ENCODE results near the gene TF. TPM values are rescaled to one million over a fixed set of nuclear protein-coding genes. Genes with fewer than 3 reads are reported as not detected.

The TF gene
- total and polyA plus RNA-seq, 10 of the 15 experiments (the other 5 are each of a cell fraction or from before 2014, with no cell fraction given), result under 0.01 to 8.9 (median 0.05) TPM; not detected in 1

DNA sequence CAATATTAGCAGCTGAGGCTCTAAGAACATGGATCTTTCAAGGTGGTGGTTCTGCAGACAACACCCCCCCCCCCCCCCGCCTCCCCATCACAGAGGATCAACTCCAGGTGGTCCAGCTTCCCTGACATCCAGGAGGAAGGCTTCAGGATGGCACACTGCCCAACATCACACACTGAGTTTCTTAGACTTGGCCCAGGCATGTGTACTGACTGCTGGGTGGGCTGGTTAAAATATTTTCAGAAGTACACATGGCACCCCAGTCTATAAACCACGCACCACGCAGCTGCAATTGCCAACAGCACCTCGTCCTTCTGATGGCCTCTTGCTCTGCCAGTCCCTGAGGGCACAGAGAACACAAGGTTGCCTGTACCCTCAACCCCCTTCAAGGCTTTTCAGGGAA is 81.5 kb downstream of the TF start (continued):
- TF ChIP-seq, protein P1, sequence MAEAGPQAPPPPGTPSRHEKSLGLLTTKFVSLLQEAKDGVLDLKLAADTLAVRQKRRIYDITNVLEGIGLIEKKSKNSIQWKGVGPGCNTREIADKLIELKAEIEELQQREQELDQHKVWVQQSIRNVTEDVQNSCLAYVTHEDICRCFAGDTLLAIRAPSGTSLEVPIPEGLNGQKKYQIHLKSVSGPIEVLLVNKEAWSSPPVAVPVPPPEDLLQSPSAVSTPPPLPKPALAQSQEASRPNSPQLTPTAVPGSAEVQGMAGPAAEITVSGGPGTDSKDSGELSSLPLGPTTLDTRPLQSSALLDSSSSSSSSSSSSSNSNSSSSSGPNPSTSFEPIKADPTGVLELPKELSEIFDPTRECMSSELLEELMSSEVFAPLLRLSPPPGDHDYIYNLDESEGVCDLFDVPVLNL (IDR thresholded peaks at IDR 0.05; ENCODE audit: low read depth, low read length), result no peak

DNA sequence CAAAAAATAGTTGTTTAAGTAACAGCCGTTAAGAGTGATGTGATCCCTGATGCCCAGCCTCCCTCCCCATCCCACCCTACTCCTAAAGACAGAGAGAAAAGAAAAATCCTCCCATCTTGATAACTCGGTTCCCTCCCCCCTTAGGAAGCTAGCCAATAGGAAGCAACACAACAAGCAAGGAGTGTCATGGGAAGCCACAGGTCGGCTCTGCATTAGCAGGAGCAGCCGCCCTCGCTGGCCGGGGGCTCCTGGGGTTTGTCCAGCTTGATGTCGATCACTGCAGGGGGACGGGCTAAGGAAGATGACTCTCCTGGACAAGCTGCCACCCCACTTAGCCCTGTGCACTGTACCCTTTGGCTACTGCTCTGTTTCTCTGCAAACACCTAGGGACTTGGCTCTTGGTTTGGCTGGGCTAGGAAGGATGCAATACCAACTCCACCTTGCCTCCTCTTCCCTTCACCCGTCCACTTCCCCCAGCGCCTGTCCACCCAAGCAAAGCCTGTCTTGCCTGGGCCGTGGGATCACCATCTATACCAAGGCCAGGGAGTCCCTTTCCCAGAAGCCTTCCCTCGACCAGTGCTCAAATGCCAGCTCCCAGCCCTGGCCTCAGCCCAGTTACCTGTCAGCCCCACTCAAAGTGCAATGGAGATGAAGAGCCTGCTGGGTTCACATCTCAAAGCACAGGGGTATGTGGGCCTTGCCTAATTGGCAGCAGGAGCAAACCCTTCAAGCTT is 82.5 kb downstream of the TF start:
- Histone ChIP-seq H3K4me1 (ENCODE audit: control insufficient read depth, insufficient read depth, low read length) (no peaks in the 10 kb centered on the region), H4K20me1 (ENCODE audit: control insufficient read depth, insufficient read depth) (no peaks in the 10 kb centered on the region), H3K36me3 (ENCODE audit: control insufficient read depth in 2 of 2, insufficient read depth in 2 of 2, low read length in 1 of 2) (no peaks in the 10 kb centered on the region), H3K9me3 (replicated peaks; ENCODE audit: control insufficient read depth, insufficient read depth, low read length) (no peaks in the 10 kb centered on the region), H3K79me2 (ENCODE audit: control insufficient read depth, insufficient read depth, low read length) (no peaks in the 10 kb centered on the region), H3K4me2 (ENCODE audit: control insufficient read depth, insufficient read depth) (no peak overlapping the region), H3K27me3 (replicated peaks in 1 of 2; ENCODE audit: control insufficient read depth in 2 of 2, insufficient read depth in 2 of 2, low read length in 1 of 2) (no peaks in the 10 kb centered on the region), H3K4me3 (no peak overlapping the region), H3K9ac (ENCODE audit: control insufficient read depth, insufficient read depth, low read length) (no peak overlapping the region), H3K27ac (ENCODE audit: control insufficient read depth, insufficient read depth) (no peak overlapping the region), H2AFZ (ENCODE audit: control insufficient read depth, low read depth, low read length) (no peak overlapping the region)
- ChIA-PET SMC1A (ENCODE audit: uncharacterized antibody, unreplicated experiment) (no interaction called here), RAD21 (ENCODE audit: unreplicated experiment) (no interaction called here), POLR2A (no interaction called here), CTCF (no interaction called here)
- DNase-seq (ENCODE audit: low read depth, low spot score), result no peak
- BruUV-seq (replicated peaks), result no TSS peak
- ATAC-seq, result no peak
- no peak for TF ChIP-seq CHD2 (IDR thresholded peaks at IDR 0.05; ENCODE audit: borderline replicate concordance, low read depth, low read length)
- TF ChIP-seq, protein P2, sequence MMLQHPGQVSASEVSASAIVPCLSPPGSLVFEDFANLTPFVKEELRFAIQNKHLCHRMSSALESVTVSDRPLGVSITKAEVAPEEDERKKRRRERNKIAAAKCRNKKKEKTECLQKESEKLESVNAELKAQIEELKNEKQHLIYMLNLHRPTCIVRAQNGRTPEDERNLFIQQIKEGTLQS (IDR thresholded peaks at IDR 0.05; ENCODE audit: borderline replicate concordance, extremely low read depth, low read depth, low read length), result no peak
- no peak for TF ChIP-seq PAX5 (IDR thresholded peaks at IDR 0.05; ENCODE audit: borderline replicate concordance, low read depth, low read length)
- no peak for TF ChIP-seq SRF (IDR thresholded peaks at IDR 0.05; ENCODE audit: low read depth in 2 of 2, low read length in 2 of 2)
- TF ChIP-seq NRF1 (conservative IDR thresholded peaks at IDR 0.05; ENCODE audit: low read depth, low read length), result no peak
- TF ChIP-seq NKRF (conservative IDR thresholded peaks at IDR 0.05), result no peak
- no peak for TF ChIP-seq EP300 (IDR thresholded peaks at IDR 0.05; ENCODE audit: borderline replicate concordance in 1 of 2, control insufficient read depth in 1 of 2, low read depth in 2 of 2, low read length in 2 of 2)
- TF ChIP-seq CBX3 (IDR thresholded peaks at IDR 0.05; ENCODE audit: borderline replicate concordance, low read depth), result no peak
- no peak for TF ChIP-seq ZSCAN29 (IDR thresholded peaks at IDR 0.05)
- no peak for TF ChIP-seq FOXM1 (IDR thresholded peaks at IDR 0.05; ENCODE audit: low read depth, low read length)
- no peak for TF ChIP-seq EED (IDR thresholded peaks at IDR 0.05; ENCODE audit: low read depth)
- TF ChIP-seq, protein P3, sequence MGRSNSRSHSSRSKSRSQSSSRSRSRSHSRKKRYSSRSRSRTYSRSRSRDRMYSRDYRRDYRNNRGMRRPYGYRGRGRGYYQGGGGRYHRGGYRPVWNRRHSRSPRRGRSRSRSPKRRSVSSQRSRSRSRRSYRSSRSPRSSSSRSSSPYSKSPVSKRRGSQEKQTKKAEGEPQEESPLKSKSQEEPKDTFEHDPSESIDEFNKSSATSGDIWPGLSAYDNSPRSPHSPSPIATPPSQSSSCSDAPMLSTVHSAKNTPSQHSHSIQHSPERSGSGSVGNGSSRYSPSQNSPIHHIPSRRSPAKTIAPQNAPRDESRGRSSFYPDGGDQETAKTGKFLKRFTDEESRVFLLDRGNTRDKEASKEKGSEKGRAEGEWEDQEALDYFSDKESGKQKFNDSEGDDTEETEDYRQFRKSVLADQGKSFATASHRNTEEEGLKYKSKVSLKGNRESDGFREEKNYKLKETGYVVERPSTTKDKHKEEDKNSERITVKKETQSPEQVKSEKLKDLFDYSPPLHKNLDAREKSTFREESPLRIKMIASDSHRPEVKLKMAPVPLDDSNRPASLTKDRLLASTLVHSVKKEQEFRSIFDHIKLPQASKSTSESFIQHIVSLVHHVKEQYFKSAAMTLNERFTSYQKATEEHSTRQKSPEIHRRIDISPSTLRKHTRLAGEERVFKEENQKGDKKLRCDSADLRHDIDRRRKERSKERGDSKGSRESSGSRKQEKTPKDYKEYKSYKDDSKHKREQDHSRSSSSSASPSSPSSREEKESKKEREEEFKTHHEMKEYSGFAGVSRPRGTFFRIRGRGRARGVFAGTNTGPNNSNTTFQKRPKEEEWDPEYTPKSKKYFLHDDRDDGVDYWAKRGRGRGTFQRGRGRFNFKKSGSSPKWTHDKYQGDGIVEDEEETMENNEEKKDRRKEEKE (IDR thresholded peaks at IDR 0.05), result no peak
- TF ChIP-seq NBN (IDR thresholded peaks at IDR 0.05), result no peak
- no peak for FAIRE-seq
- WGBS (ENCODE audit: insufficient coverage, insufficient replicate concordance, low lambda C conversion rate, missing lambda C conversion rate), result 63% methylated on average over 12 of the region's 12 CpGs
- intact Hi-C loops (cut with micrococcal nuclease; ENCODE audit: unreplicated experiment) (no loop called here), in situ Hi-C loops (cut with MboI) (loop anchor here (10.0 kb wide), 1 partner anchor 386 kb away; no protein-coding TSS in a partner anchor)

Measured in GM12878 (cell line).